Natural killer cell (primary cell): ENCODE measurements around the gene RNF130. TPM values are rescaled to one million over a fixed set of nuclear protein-coding genes. Genes with fewer than 3 reads are reported as not detected.

Experiments
- ATAC-seq, 3 donors: fragments of 150-1000 bp in 2 of 3; fragments of 200-7000 bp in 1 of 3; cut with Tn5 transposase; 1 replicate in 1 of 3; 2 replicates in 2 of 3; pipeline ENCODE4 v1.10.0; 2021; ENCODE audit warnings: mild to moderate bottlenecking in 2 of 3, moderate library complexity in 2 of 3
- DNase-seq, 2 donors: peaks; one replicate each; pipeline versions ENCODE4 v3.0.0 to v3.0.0-alpha.2; 2013 to 2021; ENCODE audit warnings: mixed read lengths in 1 of 2
- H3K27ac ChIP-seq: one replicate; pipeline ENCODE4 v1.5.1; 2013; ENCODE audit warnings: mild to moderate bottlenecking, low read length
- H3K27me3 ChIP-seq: one replicate; pipeline ENCODE4 v1.6.1; 2013; ENCODE audit warnings: low read length; ENCODE audit not compliant: control insufficient read depth, insufficient read depth
- H3K36me3 ChIP-seq: one replicate; pipeline ENCODE4 v1.6.1; 2013; ENCODE audit warnings: low read length; ENCODE audit not compliant: control insufficient read depth, insufficient read depth
- H3K4me1 ChIP-seq: one replicate; pipeline ENCODE4 v1.6.1; 2013; ENCODE audit warnings: low read length; ENCODE audit not compliant: control insufficient read depth, insufficient read depth
- H3K4me3 ChIP-seq: one replicate; pipeline ENCODE4 v1.5.1; 2013; ENCODE audit warnings: low read length
- H3K9me3 ChIP-seq: one replicate; pipeline ENCODE4 v1.6.1; 2013; ENCODE audit warnings: low read length; ENCODE audit not compliant: control insufficient read depth, insufficient read depth
- H3K27ac Mint-ChIP-seq, 2 donors: one replicate each; pipeline ENCODE4 v1.8.0; 2022; ENCODE audit warnings: mild to moderate bottlenecking in 2 of 2, mixed read lengths in 2 of 2, moderate library complexity in 1 of 2
- H3K27me3 Mint-ChIP-seq, 2 donors: one replicate each; pipeline ENCODE4 v1.8.0; 2022; ENCODE audit warnings: low read depth in 2 of 2, mixed read lengths in 2 of 2
- H3K36me3 Mint-ChIP-seq: one replicate; pipeline ENCODE4 v1.8.0; 2022; ENCODE audit warnings: mixed read lengths
- H3K4me1 Mint-ChIP-seq, 2 donors: one replicate each; pipeline ENCODE4 v1.8.0; 2022; ENCODE audit warnings: mixed read lengths in 2 of 2
- H3K4me3 Mint-ChIP-seq: one replicate; pipeline ENCODE4 v1.8.0; 2022; ENCODE audit warnings: mild to moderate bottlenecking, moderate library complexity, mixed read lengths
- H3K9me3 Mint-ChIP-seq, 2 donors: one replicate each; pipeline ENCODE4 v1.8.0; 2022; ENCODE audit warnings: mixed read lengths in 2 of 2
- CTCF ChIP-seq: fragments of 200-600 bp; IDR thresholded peaks from one replicate; pipeline ENCODE4 v1.8.0; 2022; ENCODE audit warnings: antibody characterized with exemption
- WGBS: methylation state at CpG from one replicate; pipeline ENCODE4 v1.1.7; 2013; ENCODE audit warnings: missing lambda C conversion rate; ENCODE audit not compliant: insufficient coverage; 5-methylcytosine and 5-hydroxymethylcytosine counted together
- intact Hi-C: fragments of 100-400 bp; cut with micrococcal nuclease; formaldehyde crosslinking; loops from one replicate; pipeline ENCODE4 v1.14.2; 2022
- total RNA-seq, 4 donors: library from RNA; stranded (reverse); fragments of 120-200 nt in 1 of 4; gene quantifications; one replicate each; pipeline versions ENCODE4 v1.2.3 to v1.2.4, GENCODE V29; 2013 to 2022

Gene RNF130
- total RNA-seq, 3 donors from 2014 or later (not counting 1 experiment from before 2014, with no cell fraction given): 24.4 to 35.0 (median 25.5) TPM

- no peak for ATAC-seq
- DNase-seq: no peak
- Histone ChIP-seq H3K4me3 (no peak overlapping the region), H3K4me1 (no peaks in the 10 kb centered on the region), H3K36me3 (no peaks in the 10 kb centered on the region), H3K27ac (no peak overlapping the region), H3K27me3 (peaks cover 2% of the 10 kb centered on the region), H3K9me3 (no peaks in the 10 kb centered on the region)
- H3K27ac Mint-ChIP-seq: no peak overlapping the region
- intact Hi-C loops: no loop called here
- peaks cover 25 to 31% of the 10 kb centered on the region in 2 donors for H3K27me3 Mint-ChIP-seq
- 92% methylated on average over 9 of the region's 10 CpGs for WGBS
- no peak overlapping the region for H3K4me3 Mint-ChIP-seq
- no peaks in the 10 kb centered on the region for H3K36me3 Mint-ChIP-seq
- H3K9me3 Mint-ChIP-seq: no peaks in the 10 kb centered on the region
- no peak for TF ChIP-seq CTCF
- no peaks in the 10 kb centered on the region for H3K4me1 Mint-ChIP-seq
Observed at GRCh38 chr5:180096616-180097015, 25.1 kb upstream of the RNF130 start.

- DNase-seq: no peak
- no peak for ATAC-seq
- Histone ChIP-seq H3K4me3 (no peak overlapping the region), H3K27me3 (peaks cover 2% of the 10 kb centered on the region), H3K36me3 (no peaks in the 10 kb centered on the region), H3K27ac (no peak overlapping the region), H3K4me1 (peaks cover 9% of the 10 kb centered on the region), H3K9me3 (no peaks in the 10 kb centered on the region)
- intact Hi-C loops: no loop called here
- Mint-ChIP-seq H3K27ac (no peak overlapping the region), H3K4me3 (no peak overlapping the region), H3K36me3 (no peaks in the 10 kb centered on the region), H3K27me3 (peaks cover 25 to 31% of the 10 kb centered on the region in 2 donors), H3K9me3 (no peaks in the 10 kb centered on the region), H3K4me1 (no peaks in the 10 kb centered on the region)
- no peak for TF ChIP-seq CTCF
- 80% methylated on average over 8 of the region's 9 CpGs for WGBS
Observed at GRCh38 chr5:180095545-180095944, 24.0 kb upstream of the RNF130 start.

DNA sequence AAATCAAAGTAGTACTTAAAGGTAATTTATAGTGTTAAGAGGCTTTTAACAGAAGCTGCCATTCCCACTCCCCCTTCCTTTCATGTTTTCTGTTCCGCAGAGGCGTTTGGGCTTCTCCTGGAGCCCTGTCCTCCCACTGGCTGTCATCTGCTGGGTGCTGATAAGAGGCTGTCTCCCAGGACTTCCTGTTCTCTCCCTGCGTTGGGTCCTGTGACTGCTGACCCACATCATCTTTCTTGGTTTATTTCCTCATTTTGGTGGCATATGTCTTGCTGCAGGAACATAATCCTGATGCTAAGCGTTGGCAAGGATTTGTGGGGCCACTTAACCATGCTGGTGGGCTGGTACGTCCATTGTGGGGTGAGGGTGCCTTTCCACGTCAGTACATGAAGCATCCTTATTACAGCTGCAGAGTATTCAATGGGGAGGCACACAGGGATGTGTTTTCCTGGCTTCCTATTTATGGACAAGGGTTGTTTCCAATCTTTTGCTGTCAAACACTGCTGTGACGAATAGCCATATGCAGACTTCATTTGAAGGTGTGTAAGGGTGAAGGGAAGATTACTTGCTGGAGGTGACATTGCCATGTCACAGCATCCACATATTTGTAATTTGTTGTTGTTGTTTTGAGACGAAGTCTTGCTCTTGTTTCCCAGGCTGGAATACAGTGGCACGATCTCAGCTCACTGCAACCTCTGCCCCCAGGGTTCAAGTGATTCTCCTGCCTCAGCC is 22.3 kb upstream of the RNF130 start:
- H3K36me3 Mint-ChIP-seq: no peaks in the 10 kb centered on the region
- Histone ChIP-seq H3K27me3 (peaks cover 2% of the 10 kb centered on the region), H3K9me3 (no peaks in the 10 kb centered on the region), H3K4me3 (no peak overlapping the region), H3K27ac (no peak overlapping the region), H3K4me1 (peaks cover 15% of the 10 kb centered on the region), H3K36me3 (no peaks in the 10 kb centered on the region)
- WGBS: 45% methylated on average over 9 of the region's 9 CpGs
- peaks cover 28 to 31% of the 10 kb centered on the region in 2 donors for H3K27me3 Mint-ChIP-seq
- DNase-seq: no peak
- intact Hi-C loops: no loop called here
- no peak for TF ChIP-seq CTCF
- no peak overlapping the region for H3K4me3 Mint-ChIP-seq
- ATAC-seq: no peak
- H3K27ac Mint-ChIP-seq: no peak overlapping the region
- peaks cover 4 to 5% of the 10 kb centered on the region in 2 donors for H3K4me1 Mint-ChIP-seq
- H3K9me3 Mint-ChIP-seq: no peaks in the 10 kb centered on the region

GRCh38 chr5:180093241-180093640 is 21.7 kb upstream of the RNF130 start:
- intact Hi-C loops: no loop called here
- Histone ChIP-seq H3K4me3 (no peak overlapping the region), H3K4me1 (peaks cover 15% of the 10 kb centered on the region), H3K27ac (no peak overlapping the region), H3K27me3 (peaks cover 2% of the 10 kb centered on the region), H3K9me3 (no peaks in the 10 kb centered on the region), H3K36me3 (no peaks in the 10 kb centered on the region)
- no peak for TF ChIP-seq CTCF
- peaks cover 28 to 31% of the 10 kb centered on the region in 2 donors for H3K27me3 Mint-ChIP-seq
- WGBS: 84% methylated on average over 6 of the region's 6 CpGs
- DNase-seq (no peak), ATAC-seq (no peak)
- peaks cover 5 to 10% of the 10 kb centered on the region in 2 donors for H3K4me1 Mint-ChIP-seq
- H3K4me3 Mint-ChIP-seq: no peak overlapping the region
- H3K27ac Mint-ChIP-seq: no peak overlapping the region
- H3K9me3 Mint-ChIP-seq: no peaks in the 10 kb centered on the region
- no peaks in the 10 kb centered on the region for H3K36me3 Mint-ChIP-seq
